Natural killer cell (primary cell): ENCODE data around the gene SLC27A6. TPM values are rescaled to one million over a fixed set of nuclear protein-coding genes. Genes with fewer than 3 reads are reported as not detected.

ENCODE experiments used
- ATAC-seq, 3 donors: fragments of 150-1000 bp in 2 of 3; fragments of 200-7000 bp in 1 of 3; cut with Tn5 transposase; 1 replicate in 1 of 3; 2 replicates in 2 of 3; pipeline ENCODE4 v1.10.0; 2021; ENCODE audit warnings: mild to moderate bottlenecking in 2 of 3, moderate library complexity in 2 of 3
- DNase-seq, 2 donors: peaks; one replicate each; pipeline versions ENCODE4 v3.0.0 to v3.0.0-alpha.2; 2013 to 2021; ENCODE audit warnings: mixed read lengths in 1 of 2
- H3K27ac ChIP-seq: one replicate; pipeline ENCODE4 v1.5.1; 2013; ENCODE audit warnings: mild to moderate bottlenecking, low read length
- H3K27me3 ChIP-seq: one replicate; pipeline ENCODE4 v1.6.1; 2013; ENCODE audit warnings: low read length; ENCODE audit not compliant: control insufficient read depth, insufficient read depth
- H3K36me3 ChIP-seq: one replicate; pipeline ENCODE4 v1.6.1; 2013; ENCODE audit warnings: low read length; ENCODE audit not compliant: control insufficient read depth, insufficient read depth
- H3K4me1 ChIP-seq: one replicate; pipeline ENCODE4 v1.6.1; 2013; ENCODE audit warnings: low read length; ENCODE audit not compliant: control insufficient read depth, insufficient read depth
- H3K4me3 ChIP-seq: one replicate; pipeline ENCODE4 v1.5.1; 2013; ENCODE audit warnings: low read length
- H3K9me3 ChIP-seq: one replicate; pipeline ENCODE4 v1.6.1; 2013; ENCODE audit warnings: low read length; ENCODE audit not compliant: control insufficient read depth, insufficient read depth
- H3K27ac Mint-ChIP-seq, 2 donors: one replicate each; pipeline ENCODE4 v1.8.0; 2022; ENCODE audit warnings: mild to moderate bottlenecking in 2 of 2, mixed read lengths in 2 of 2, moderate library complexity in 1 of 2
- H3K27me3 Mint-ChIP-seq, 2 donors: one replicate each; pipeline ENCODE4 v1.8.0; 2022; ENCODE audit warnings: low read depth in 2 of 2, mixed read lengths in 2 of 2
- H3K36me3 Mint-ChIP-seq: one replicate; pipeline ENCODE4 v1.8.0; 2022; ENCODE audit warnings: mixed read lengths
- H3K4me1 Mint-ChIP-seq, 2 donors: one replicate each; pipeline ENCODE4 v1.8.0; 2022; ENCODE audit warnings: mixed read lengths in 2 of 2
- H3K4me3 Mint-ChIP-seq: one replicate; pipeline ENCODE4 v1.8.0; 2022; ENCODE audit warnings: mild to moderate bottlenecking, moderate library complexity, mixed read lengths
- H3K9me3 Mint-ChIP-seq, 2 donors: one replicate each; pipeline ENCODE4 v1.8.0; 2022; ENCODE audit warnings: mixed read lengths in 2 of 2
- CTCF ChIP-seq: fragments of 200-600 bp; IDR thresholded peaks from one replicate; pipeline ENCODE4 v1.8.0; 2022; ENCODE audit warnings: antibody characterized with exemption
- WGBS: methylation state at CpG from one replicate; pipeline ENCODE4 v1.1.7; 2013; ENCODE audit warnings: missing lambda C conversion rate; ENCODE audit not compliant: insufficient coverage; 5-methylcytosine and 5-hydroxymethylcytosine counted together
- intact Hi-C: fragments of 100-400 bp; cut with micrococcal nuclease; formaldehyde crosslinking; loops from one replicate; pipeline ENCODE4 v1.14.2; 2022
- total RNA-seq, 4 donors: library from RNA; stranded (reverse); fragments of 120-200 nt in 1 of 4; gene quantifications; one replicate each; pipeline versions ENCODE4 v1.2.3 to v1.2.4, GENCODE V29; 2013 to 2022

SLC27A6 gene
- total RNA-seq, 3 donors from 2014 or later (not counting 1 experiment from before 2014, with no cell fraction given) = not detected

- no peaks in the 10 kb centered on the region for H3K9me3 ChIP-seq
- Mint-ChIP-seq H3K4me1 (no peaks in the 10 kb centered on the region), H3K36me3 (no peaks in the 10 kb centered on the region), H3K27me3 (no peaks in the 10 kb centered on the region), H3K4me3 (no peak overlapping the region), H3K27ac (no peak overlapping the region), H3K9me3 (no peaks in the 10 kb centered on the region)
- no peaks in the 10 kb centered on the region for H3K27me3 ChIP-seq
- DNase-seq (no peak), ATAC-seq (no peak)
- H3K4me1 ChIP-seq = no peaks in the 10 kb centered on the region
- 84% methylated on average over 3 of the region's 4 CpGs for WGBS
- intact Hi-C loops = no loop called here
- H3K36me3 ChIP-seq = no peaks in the 10 kb centered on the region
- TF ChIP-seq CTCF = no peak
- H3K27ac ChIP-seq = no peak overlapping the region
- no peak overlapping the region for H3K4me3 ChIP-seq
Observed at GRCh38 chr5:129014185-129014584, 48.9 kb downstream of the SLC27A6 start.

- Mint-ChIP-seq H3K36me3 (no peaks in the 10 kb centered on the region), H3K27ac (no peak overlapping the region), H3K9me3 (no peaks in the 10 kb centered on the region), H3K4me1 (no peaks in the 10 kb centered on the region), H3K4me3 (no peak overlapping the region), H3K27me3 (no peaks in the 10 kb centered on the region)
- Histone ChIP-seq H3K27me3 (no peaks in the 10 kb centered on the region), H3K9me3 (no peaks in the 10 kb centered on the region), H3K36me3 (no peaks in the 10 kb centered on the region), H3K4me3 (no peak overlapping the region), H3K4me1 (no peaks in the 10 kb centered on the region), H3K27ac (no peak overlapping the region)
- intact Hi-C loops = no loop called here
- DNase-seq (no peak), ATAC-seq (no peak)
- TF ChIP-seq CTCF = no peak
Observed at GRCh38 chr5:129018837-129019236, 53.5 kb downstream of the SLC27A6 start.

- H3K27me3 Mint-ChIP-seq = no peaks in the 10 kb centered on the region
- no peak overlapping the region for H3K27ac ChIP-seq
- H3K9me3 Mint-ChIP-seq = no peaks in the 10 kb centered on the region
- H3K4me1 ChIP-seq = no peaks in the 10 kb centered on the region
- no peak for TF ChIP-seq CTCF
- no peaks in the 10 kb centered on the region for H3K36me3 ChIP-seq
- DNase-seq (no peak), ATAC-seq (no peak)
- H3K27ac Mint-ChIP-seq = no peak overlapping the region
- WGBS = no CpG with 5 or more reads among the region's 4 CpGs
- no peaks in the 10 kb centered on the region for H3K27me3 ChIP-seq
- H3K4me3 Mint-ChIP-seq = no peak overlapping the region
- no peak overlapping the region for H3K4me3 ChIP-seq
- H3K9me3 ChIP-seq = no peaks in the 10 kb centered on the region
- intact Hi-C loops = no loop called here
- H3K4me1 Mint-ChIP-seq = no peaks in the 10 kb centered on the region
- no peaks in the 10 kb centered on the region for H3K36me3 Mint-ChIP-seq
Observed at GRCh38 chr5:129019401-129019908, 54.2 kb downstream of the SLC27A6 start.

- Histone ChIP-seq H3K9me3 (no peaks in the 10 kb centered on the region), H3K27me3 (no peaks in the 10 kb centered on the region), H3K4me1 (no peaks in the 10 kb centered on the region), H3K27ac (no peak overlapping the region), H3K36me3 (no peaks in the 10 kb centered on the region), H3K4me3 (no peak overlapping the region)
- ATAC-seq = no peak
- H3K4me3 Mint-ChIP-seq = no peak overlapping the region
- TF ChIP-seq CTCF = no peak
- 94% methylated on average over 4 of the region's 4 CpGs for WGBS
- DNase-seq = no peak
- H3K36me3 Mint-ChIP-seq = no peaks in the 10 kb centered on the region
- H3K4me1 Mint-ChIP-seq = no peaks in the 10 kb centered on the region
- peaks cover 0 to 3% of the 10 kb centered on the region in 2 donors for H3K9me3 Mint-ChIP-seq
- H3K27ac Mint-ChIP-seq = no peak overlapping the region
- intact Hi-C loops = no loop called here
- H3K27me3 Mint-ChIP-seq = no peaks in the 10 kb centered on the region
Observed at GRCh38 chr5:129020683-129021082, 55.4 kb downstream of the SLC27A6 start.
